ENCODE data around the gene FBXO8. TPM values are rescaled to one million over a fixed set of nuclear protein-coding genes. Genes with fewer than 3 reads are reported as not detected.

Gene FBXO8
- total RNA-seq, 1 donor from 2014 or later, result 12.6 TPM

GRCh38 chr4:174318829-174319764 is 35.6 kb upstream of the FBXO8 start:
- no peaks in the 10 kb centered on the region for H3K4me1 Mint-ChIP-seq
- no peaks in the 10 kb centered on the region for H3K9me3 Mint-ChIP-seq
- DNase-seq (ENCODE audit: low read depth, low spot score), result no peak
- no peak overlapping the region for H3K4me3 Mint-ChIP-seq
- TF ChIP-seq CTCF (conservative IDR thresholded peaks at IDR 0.05), result peak; percentile 87
- no peak overlapping the region for H3K27ac Mint-ChIP-seq (ENCODE audit: unreplicated experiment)
- peaks cover 4% of the 10 kb centered on the region for H3K36me3 Mint-ChIP-seq (ENCODE audit: low read depth)
- H3K27me3 Mint-ChIP-seq (ENCODE audit: low read depth), result no peaks in the 10 kb centered on the region

GRCh38 chr4:174317531-174317930 is 34.1 kb upstream of the FBXO8 start:
- TF ChIP-seq CTCF (conservative IDR thresholded peaks at IDR 0.05), result no peak
- no peaks in the 10 kb centered on the region for H3K27me3 Mint-ChIP-seq (ENCODE audit: low read depth)
- no peak overlapping the region for H3K27ac Mint-ChIP-seq (ENCODE audit: unreplicated experiment)
- DNase-seq (ENCODE audit: low read depth, low spot score), result no peak
- H3K4me3 Mint-ChIP-seq, result no peak overlapping the region
- H3K4me1 Mint-ChIP-seq, result no peaks in the 10 kb centered on the region
- H3K9me3 Mint-ChIP-seq, result no peaks in the 10 kb centered on the region
- H3K36me3 Mint-ChIP-seq (ENCODE audit: low read depth), result peaks cover 4% of the 10 kb centered on the region

- Mint-ChIP-seq H3K27ac (ENCODE audit: unreplicated experiment) (no peak overlapping the region), H3K4me1 (no peaks in the 10 kb centered on the region), H3K9me3 (no peaks in the 10 kb centered on the region), H3K36me3 (ENCODE audit: low read depth) (peaks cover 4% of the 10 kb centered on the region), H3K27me3 (ENCODE audit: low read depth) (no peaks in the 10 kb centered on the region), H3K4me3 (no peak overlapping the region)
- no peak for DNase-seq (ENCODE audit: low read depth, low spot score)
- no peak for TF ChIP-seq CTCF (conservative IDR thresholded peaks at IDR 0.05)
These were observed 33.5 kb upstream of the FBXO8 start for GRCh38 chr4:174316954-174317353.

- Mint-ChIP-seq H3K27me3 (ENCODE audit: low read depth) (no peaks in the 10 kb centered on the region), H3K4me1 (no peaks in the 10 kb centered on the region), H3K4me3 (no peak overlapping the region), H3K36me3 (ENCODE audit: low read depth) (peaks cover 4% of the 10 kb centered on the region), H3K27ac (ENCODE audit: unreplicated experiment) (no peak overlapping the region), H3K9me3 (no peaks in the 10 kb centered on the region)
- TF ChIP-seq CTCF (conservative IDR thresholded peaks at IDR 0.05), result no peak
- no peak for DNase-seq (ENCODE audit: low read depth, low spot score)
These were observed 33.1 kb upstream of the FBXO8 start for GRCh38 chr4:174316546-174316945.

- no peak overlapping the region for H3K27ac Mint-ChIP-seq (ENCODE audit: unreplicated experiment)
- H3K36me3 Mint-ChIP-seq (ENCODE audit: low read depth), result peaks cover 4% of the 10 kb centered on the region
- no peaks in the 10 kb centered on the region for H3K9me3 Mint-ChIP-seq
- H3K4me1 Mint-ChIP-seq, result no peaks in the 10 kb centered on the region
- H3K27me3 Mint-ChIP-seq (ENCODE audit: low read depth), result no peaks in the 10 kb centered on the region
- TF ChIP-seq CTCF (conservative IDR thresholded peaks at IDR 0.05), result no peak
- no peak for DNase-seq (ENCODE audit: low read depth, low spot score)
- H3K4me3 Mint-ChIP-seq, result no peak overlapping the region
These were observed 31.3 kb upstream of the FBXO8 start for GRCh38 chr4:174314770-174315169.

All from neural crest cell (in vitro differentiated cells).